Activated CD4-positive, CD25-positive, alpha-beta regulatory T cell treated with anti-CD3 and anti-CD28 coated beads, Interleukin-2, amount 50 U/mL, for 72 hours (primary cell): ENCODE measurements around the gene FGF7.
"Not testable (repeated sequence)": the region's sequence is repeated elsewhere in the genome, so short reads cannot be mapped to it uniquely, and the experiment has no call there.

ENCODE experiments used
- DNase-seq: peaks from one replicate; pipeline ENCODE4 v3.0.0; 2021

Gene FGF7

GRCh38 chr15:49501586-49501985 is 78.5 kb downstream of the FGF7 start:
- DNase-seq: no peak

DNA sequence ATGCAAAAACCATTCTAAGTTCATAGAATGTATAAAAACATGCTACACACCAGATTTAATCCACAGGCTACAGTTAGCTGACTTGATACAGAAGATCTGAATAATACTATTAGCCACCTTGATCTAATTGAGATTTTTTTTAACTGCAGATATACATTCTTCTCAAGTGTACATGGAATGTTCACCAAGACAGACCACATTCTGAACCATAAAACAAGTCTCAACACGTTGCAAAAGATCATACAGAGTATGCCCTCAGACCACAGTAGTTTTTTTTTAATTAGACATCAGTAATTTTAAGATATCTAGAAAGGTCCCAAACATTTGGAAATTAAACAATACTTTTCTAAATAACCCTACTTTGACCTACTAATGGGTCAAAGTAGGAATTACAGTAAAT is 83.3 kb downstream of the FGF7 start:
- no peak for DNase-seq

- no peak for DNase-seq
Measured at GRCh38 chr15:49507261-49507660, 84.2 kb downstream of the FGF7 start.

DNA sequence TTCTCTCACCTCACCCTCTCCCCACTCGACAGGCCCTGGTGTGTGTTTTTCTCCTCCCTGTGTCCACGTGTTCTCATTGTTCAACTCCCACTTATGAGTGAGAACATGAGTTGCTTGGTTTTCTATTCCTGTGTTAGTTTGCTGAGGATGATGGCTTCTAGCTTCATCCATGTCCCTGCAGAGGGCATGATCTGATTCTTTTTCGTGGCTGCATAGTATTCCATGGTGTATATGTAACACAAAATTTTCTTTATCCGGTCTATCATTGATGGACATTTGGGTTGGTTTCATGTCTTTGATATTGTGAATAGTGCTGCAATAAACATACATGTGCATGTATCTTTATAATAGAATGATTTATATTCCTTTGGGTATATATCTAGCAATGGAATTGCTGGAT is 89.7 kb downstream of the FGF7 start:
- not testable (repeated sequence) for DNase-seq

GRCh38 chr15:49521802-49522201 is 98.8 kb downstream of the FGF7 start:
- DNase-seq: no peak

GRCh38 chr15:49528289-49528688 is 105.2 kb downstream of the FGF7 start:
- DNase-seq: no peak

DNA sequence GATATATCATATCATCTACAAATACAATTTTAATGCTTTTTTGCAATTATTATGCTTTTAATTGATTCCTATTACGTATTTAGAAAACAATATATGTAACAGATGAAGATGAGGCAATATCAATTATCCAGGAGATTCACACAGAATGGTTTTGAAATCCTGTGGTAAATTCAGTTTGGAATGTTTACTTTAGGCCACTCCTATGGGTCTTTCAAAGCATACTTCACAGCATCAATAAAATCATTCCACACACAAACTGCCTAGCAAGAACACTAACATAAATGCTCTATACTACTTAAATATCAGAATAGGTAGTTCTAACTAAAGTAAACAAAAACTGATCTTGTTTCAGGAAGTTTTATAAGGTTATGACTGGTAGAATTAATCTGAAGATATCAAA is 107.0 kb downstream of the FGF7 start:
- no peak for DNase-seq
